GM12878 (cell line): ENCODE measurements around the gene TMEM163. TPM values are rescaled to one million over a fixed set of nuclear protein-coding genes. Genes with fewer than 3 reads are reported as not detected.
"Not testable (repeated sequence)": the region's sequence is repeated elsewhere in the genome, so short reads cannot be mapped to it uniquely, and the experiment has no call there.

Source experiments
- ATAC-seq: fragments of 200-7000 bp; cut with Tn5 transposase; 3 replicates; pipeline ENCODE4 v1.9.1; 2020; ENCODE audit warnings: mild to moderate bottlenecking, moderate library complexity
- BruUV-seq: library from RNA; stranded (reverse); fragments of 400-500 nt; replicated peaks from 2 replicates; lab custom pipeline; 2021; lab: Mats Ljungman, UMichigan
- CTCF ChIA-PET: fragments of 300-600 bp; sonication (Branson Sonifier 250); formaldehyde crosslinking; extraction: SDS; loops from one replicate; lab custom pipeline; 2021; ENCODE audit warnings: inconsistent platforms; lab: Yijun Ruan, JAX
- POLR2A ChIA-PET: fragments of 350-600 bp; formaldehyde crosslinking; extraction: SDS; loops from one replicate; lab custom pipeline; 2021; ENCODE audit warnings: inconsistent platforms; lab: Charles Lee
- RAD21 ChIA-PET: fragments of 300-600 bp; sonication (Branson Sonifier 250); formaldehyde crosslinking; loops from one replicate; lab custom pipeline; 2023; ENCODE audit warnings: antibody characterized with exemption; ENCODE audit not compliant: unreplicated experiment; lab: Charles Lee
- SMC1A ChIA-PET: fragments of 300-600 bp; sonication (Branson Sonifier 250); formaldehyde crosslinking; loops from one replicate; lab custom pipeline; 2023; ENCODE audit not compliant: unreplicated experiment, uncharacterized antibody; lab: Charles Lee
- DNase-seq: peaks from one replicate; pipeline ENCODE4 v3.0.0-alpha.2; 2011; ENCODE audit warnings: low read depth, low spot score
- FAIRE-seq: peaks from 3 replicates; lab custom pipeline; 2011; peaks lifted over from hg19 to GRCh38; lab: Jason Lieb, UNC
- H2AFZ ChIP-seq: 2 replicates; pipeline ENCODE4 v1.6.0; 2011; ENCODE audit warnings: low read depth, low read length, control low read depth; ENCODE audit not compliant: control insufficient read depth
- H3K27ac ChIP-seq: 2 replicates; pipeline ENCODE4 v1.5.1; 2011; ENCODE audit warnings: control low read depth; ENCODE audit not compliant: control insufficient read depth, insufficient read depth
- H3K27me3 ChIP-seq, 2 experiments: replicated peaks in 1 of 2; 2 replicates each; pipeline versions ENCODE4 v1.6.0 to v1.6.1; 2011; ENCODE audit warnings: low read length in 1 of 2; ENCODE audit not compliant: control insufficient read depth in 2 of 2, insufficient read depth in 2 of 2
- H3K36me3 ChIP-seq, 2 experiments: 2 replicates each; pipeline ENCODE4 v1.5.1; 2011; ENCODE audit warnings: low read length in 1 of 2; ENCODE audit not compliant: control insufficient read depth in 2 of 2, insufficient read depth in 2 of 2
- H3K4me1 ChIP-seq: 2 replicates; pipeline ENCODE4 v1.6.1; 2011; ENCODE audit warnings: mild to moderate bottlenecking, low read length, moderate library complexity, mixed read lengths; ENCODE audit not compliant: control insufficient read depth, insufficient read depth
- H3K4me2 ChIP-seq: 2 replicates; pipeline ENCODE4 v1.6.0; 2011; ENCODE audit warnings: control low read depth; ENCODE audit not compliant: control insufficient read depth, insufficient read depth
- H3K4me3 ChIP-seq: fragments of 200-600 bp; sonication (generic); 2 replicates; pipeline ENCODE4 v1.5.1; 2016
- H3K79me2 ChIP-seq: 2 replicates; pipeline ENCODE4 v1.6.0; 2011; ENCODE audit warnings: low read length; ENCODE audit not compliant: control insufficient read depth, insufficient read depth
- H3K9ac ChIP-seq: 2 replicates; pipeline ENCODE4 v1.8.0; 2011; ENCODE audit warnings: low read length, control low read depth, mixed read lengths; ENCODE audit not compliant: control insufficient read depth, insufficient read depth
- H3K9me3 ChIP-seq: replicated peaks from 3 replicates; pipeline ENCODE4 v1.5.1; 2011; ENCODE audit warnings: mild to moderate bottlenecking, low read length; ENCODE audit not compliant: control insufficient read depth, insufficient read depth
- H4K20me1 ChIP-seq: 2 replicates; pipeline ENCODE4 v1.6.0; 2011; ENCODE audit not compliant: control insufficient read depth, insufficient read depth
- YY1 ChIP-seq: IDR thresholded peaks from 2 replicates; pipeline ENCODE4 v1.6.1; 2011; ENCODE audit warnings: low read depth, mild to moderate bottlenecking, low read length
- WGBS: methylation state at CpG from one replicate; pipeline ENCODE4 v1.1.6; 2016; ENCODE audit warnings: low lambda C conversion rate; ENCODE audit not compliant: insufficient replicate concordance, insufficient coverage; ENCODE audit errors: missing lambda C conversion rate; 5-methylcytosine and 5-hydroxymethylcytosine counted together
- in situ Hi-C: fragments of 300-500 bp; cut with MboI; formaldehyde crosslinking; loops from 9 replicates; pipeline ENCODE4 v1.14.3; 2018; ENCODE audit warnings: mixed read lengths
- intact Hi-C: fragments of 100-400 bp; cut with micrococcal nuclease; formaldehyde crosslinking; loops from one replicate; pipeline ENCODE4 v1.14.2; 2022; ENCODE audit not compliant: unreplicated experiment
- polyA plus RNA-seq, 11 experiments: library from polyadenylated mRNA; depleted of rRNA in 4 of 11; unstranded in 6 of 11; stranded (reverse) in 5 of 11; fragments of >200 nt; fragmentation: Nextera tagmentation in 4 of 11; fragmentation: Illumina TruSeq in 1 of 11; extraction: Ambion mirVana in 4 of 11; extraction: Trizol in 1 of 11; gene quantifications; 1 replicate in 1 of 11; 2 replicates in 10 of 11; pipeline versions ENCODE4 v1.2.1 to v1.2.3, GENCODE V29; 2011 to 2016; ENCODE audit warnings: inconsistent platforms in 2 of 11, missing spikeins in 2 of 11, low read depth in 1 of 11
- total RNA-seq, 4 experiments: library from RNA; depleted of rRNA in 3 of 4; stranded (reverse); fragments of >200 nt in 3 of 4; fragmentation: Illumina TruSeq in 1 of 4; extraction: Trizol in 1 of 4; gene quantifications; 2 replicates each; pipeline versions ENCODE4 v1.2.1 to v1.2.3, GENCODE V29; 2013 to 2021
- TF ChIP-seq, protein P1 (sequence below): IDR thresholded peaks from 2 replicates; pipeline ENCODE4 v1.6.1; 2012; ENCODE audit warnings: improper control_type of control experiment, low read depth, low read length; ENCODE audit not compliant: insufficient replicate concordance
- TF ChIP-seq, protein P2 (sequence below): fragments of 150-350 bp; IDR thresholded peaks from 2 replicates; pipeline ENCODE4 v1.6.1; 2014; ENCODE audit warnings: mild to moderate bottlenecking, low read depth, low read length
- TF ChIP-seq, protein P3 (sequence below): fragments of 450-650 bp; IDR thresholded peaks from 2 replicates; pipeline ENCODE4 v1.6.1; 2018; ENCODE audit warnings: borderline replicate concordance, mild to moderate bottlenecking; ENCODE audit not compliant: partially characterized antibody

Gene TMEM163
- total and polyA plus RNA-seq, 10 of the 15 experiments (the other 5 are each of a cell fraction or from before 2014, with no cell fraction given) = 0.05 to 0.11 (median 0.07) TPM; not detected in 4

DNA sequence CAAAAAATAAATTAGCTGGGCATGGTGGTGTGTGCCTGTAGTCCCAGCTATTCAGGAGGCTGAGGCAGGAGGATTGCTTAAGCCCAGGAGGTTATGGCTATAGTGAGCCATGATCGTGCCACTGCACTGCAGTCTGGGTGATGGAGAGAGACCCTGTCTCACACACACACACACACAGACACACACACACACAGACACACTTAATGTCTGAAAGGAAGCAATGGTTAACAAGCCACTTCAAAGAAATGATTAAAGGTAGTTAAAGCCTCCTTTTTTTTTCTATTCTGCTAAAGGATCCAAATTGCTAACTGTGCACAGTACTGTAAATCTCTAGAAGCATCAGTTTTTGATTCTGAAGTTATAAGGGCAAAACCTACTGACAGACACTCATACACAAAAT is 211.1 kb downstream of the TMEM163 start (continued):
- TF ChIP-seq, protein P1, sequence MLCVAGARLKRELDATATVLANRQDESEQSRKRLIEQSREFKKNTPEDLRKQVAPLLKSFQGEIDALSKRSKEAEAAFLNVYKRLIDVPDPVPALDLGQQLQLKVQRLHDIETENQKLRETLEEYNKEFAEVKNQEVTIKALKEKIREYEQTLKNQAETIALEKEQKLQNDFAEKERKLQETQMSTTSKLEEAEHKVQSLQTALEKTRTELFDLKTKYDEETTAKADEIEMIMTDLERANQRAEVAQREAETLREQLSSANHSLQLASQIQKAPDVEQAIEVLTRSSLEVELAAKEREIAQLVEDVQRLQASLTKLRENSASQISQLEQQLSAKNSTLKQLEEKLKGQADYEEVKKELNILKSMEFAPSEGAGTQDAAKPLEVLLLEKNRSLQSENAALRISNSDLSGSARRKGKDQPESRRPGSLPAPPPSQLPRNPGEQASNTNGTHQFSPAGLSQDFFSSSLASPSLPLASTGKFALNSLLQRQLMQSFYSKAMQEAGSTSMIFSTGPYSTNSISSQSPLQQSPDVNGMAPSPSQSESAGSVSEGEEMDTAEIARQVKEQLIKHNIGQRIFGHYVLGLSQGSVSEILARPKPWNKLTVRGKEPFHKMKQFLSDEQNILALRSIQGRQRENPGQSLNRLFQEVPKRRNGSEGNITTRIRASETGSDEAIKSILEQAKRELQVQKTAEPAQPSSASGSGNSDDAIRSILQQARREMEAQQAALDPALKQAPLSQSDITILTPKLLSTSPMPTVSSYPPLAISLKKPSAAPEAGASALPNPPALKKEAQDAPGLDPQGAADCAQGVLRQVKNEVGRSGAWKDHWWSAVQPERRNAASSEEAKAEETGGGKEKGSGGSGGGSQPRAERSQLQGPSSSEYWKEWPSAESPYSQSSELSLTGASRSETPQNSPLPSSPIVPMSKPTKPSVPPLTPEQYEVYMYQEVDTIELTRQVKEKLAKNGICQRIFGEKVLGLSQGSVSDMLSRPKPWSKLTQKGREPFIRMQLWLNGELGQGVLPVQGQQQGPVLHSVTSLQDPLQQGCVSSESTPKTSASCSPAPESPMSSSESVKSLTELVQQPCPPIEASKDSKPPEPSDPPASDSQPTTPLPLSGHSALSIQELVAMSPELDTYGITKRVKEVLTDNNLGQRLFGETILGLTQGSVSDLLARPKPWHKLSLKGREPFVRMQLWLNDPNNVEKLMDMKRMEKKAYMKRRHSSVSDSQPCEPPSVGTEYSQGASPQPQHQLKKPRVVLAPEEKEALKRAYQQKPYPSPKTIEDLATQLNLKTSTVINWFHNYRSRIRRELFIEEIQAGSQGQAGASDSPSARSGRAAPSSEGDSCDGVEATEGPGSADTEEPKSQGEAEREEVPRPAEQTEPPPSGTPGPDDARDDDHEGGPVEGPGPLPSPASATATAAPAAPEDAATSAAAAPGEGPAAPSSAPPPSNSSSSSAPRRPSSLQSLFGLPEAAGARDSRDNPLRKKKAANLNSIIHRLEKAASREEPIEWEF = no peak
- TF ChIP-seq, protein P2, sequence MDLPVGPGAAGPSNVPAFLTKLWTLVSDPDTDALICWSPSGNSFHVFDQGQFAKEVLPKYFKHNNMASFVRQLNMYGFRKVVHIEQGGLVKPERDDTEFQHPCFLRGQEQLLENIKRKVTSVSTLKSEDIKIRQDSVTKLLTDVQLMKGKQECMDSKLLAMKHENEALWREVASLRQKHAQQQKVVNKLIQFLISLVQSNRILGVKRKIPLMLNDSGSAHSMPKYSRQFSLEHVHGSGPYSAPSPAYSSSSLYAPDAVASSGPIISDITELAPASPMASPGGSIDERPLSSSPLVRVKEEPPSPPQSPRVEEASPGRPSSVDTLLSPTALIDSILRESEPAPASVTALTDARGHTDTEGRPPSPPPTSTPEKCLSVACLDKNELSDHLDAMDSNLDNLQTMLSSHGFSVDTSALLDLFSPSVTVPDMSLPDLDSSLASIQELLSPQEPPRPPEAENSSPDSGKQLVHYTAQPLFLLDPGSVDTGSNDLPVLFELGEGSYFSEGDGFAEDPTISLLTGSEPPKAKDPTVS = no peak
- no peak for TF ChIP-seq YY1
- TF ChIP-seq, protein P3, sequence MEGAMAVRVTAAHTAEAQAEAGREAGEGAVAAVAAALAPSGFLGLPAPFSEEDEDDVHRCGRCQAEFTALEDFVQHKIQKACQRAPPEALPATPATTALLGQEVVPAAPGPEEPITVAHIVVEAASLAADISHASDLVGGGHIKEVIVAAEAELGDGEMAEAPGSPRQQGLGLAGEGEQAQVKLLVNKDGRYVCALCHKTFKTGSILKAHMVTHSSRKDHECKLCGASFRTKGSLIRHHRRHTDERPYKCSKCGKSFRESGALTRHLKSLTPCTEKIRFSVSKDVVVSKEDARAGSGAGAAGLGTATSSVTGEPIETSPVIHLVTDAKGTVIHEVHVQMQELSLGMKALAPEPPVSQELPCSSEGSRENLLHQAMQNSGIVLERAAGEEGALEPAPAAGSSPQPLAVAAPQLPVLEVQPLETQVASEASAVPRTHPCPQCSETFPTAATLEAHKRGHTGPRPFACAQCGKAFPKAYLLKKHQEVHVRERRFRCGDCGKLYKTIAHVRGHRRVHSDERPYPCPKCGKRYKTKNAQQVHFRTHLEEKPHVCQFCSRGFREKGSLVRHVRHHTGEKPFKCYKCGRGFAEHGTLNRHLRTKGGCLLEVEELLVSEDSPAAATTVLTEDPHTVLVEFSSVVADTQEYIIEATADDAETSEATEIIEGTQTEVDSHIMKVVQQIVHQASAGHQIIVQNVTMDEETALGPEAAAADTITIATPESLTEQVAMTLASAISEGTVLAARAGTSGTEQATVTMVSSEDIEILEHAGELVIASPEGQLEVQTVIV = no peak
- TF ChIP-seq, all 136 proteins: peak for 0

DNA sequence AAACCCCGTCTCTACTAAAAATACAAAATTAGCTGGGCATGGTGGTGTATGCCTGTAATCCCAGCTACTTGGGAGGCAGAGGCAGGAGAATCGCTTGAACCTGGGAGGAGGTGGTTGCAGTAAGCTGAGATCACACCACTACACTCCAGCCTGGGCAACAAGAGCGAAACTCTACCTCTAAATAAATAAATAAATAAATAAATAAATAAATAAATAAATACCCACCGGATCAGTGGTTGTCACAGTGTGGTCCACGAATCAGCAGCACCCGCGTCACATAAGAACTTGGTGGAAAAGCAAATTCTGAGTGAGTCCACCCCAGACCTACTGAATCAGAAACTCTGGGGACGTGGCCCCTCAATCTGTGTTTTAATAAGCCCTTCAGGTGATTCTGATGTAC is 211.6 kb downstream of the TMEM163 start:
- BruUV-seq, FAIRE-seq, CTCF ChIA-PET: not testable (repeated sequence)

More for the DNA sequence above, 211.6 kb downstream of the TMEM163 start:
- WGBS = 46% methylated on average over 8 of the region's 8 CpGs
- H3K4me3 ChIP-seq, H3K9ac ChIP-seq, H2AFZ ChIP-seq, DNase-seq, H3K4me1 ChIP-seq, H3K27me3 ChIP-seq, intact Hi-C loops, ATAC-seq, in situ Hi-C loops, H3K36me3 ChIP-seq, POLR2A ChIA-PET, H3K4me2 ChIP-seq, SMC1A ChIA-PET, H3K9me3 ChIP-seq, H4K20me1 ChIP-seq, H3K79me2 ChIP-seq, RAD21 ChIA-PET, H3K27ac ChIP-seq: not testable (repeated sequence)
